ENCODE results near the gene MAP2K1. TPM values are rescaled to one million over a fixed set of nuclear protein-coding genes. Genes with fewer than 3 reads are reported as not detected.
A peak's percentile ranks its signal among the peaks of the same experiment; 100 is the strongest.

The MAP2K1 gene
- total RNA-seq, 1 experiment from 2014 or later: 43.9 TPM

DNA sequence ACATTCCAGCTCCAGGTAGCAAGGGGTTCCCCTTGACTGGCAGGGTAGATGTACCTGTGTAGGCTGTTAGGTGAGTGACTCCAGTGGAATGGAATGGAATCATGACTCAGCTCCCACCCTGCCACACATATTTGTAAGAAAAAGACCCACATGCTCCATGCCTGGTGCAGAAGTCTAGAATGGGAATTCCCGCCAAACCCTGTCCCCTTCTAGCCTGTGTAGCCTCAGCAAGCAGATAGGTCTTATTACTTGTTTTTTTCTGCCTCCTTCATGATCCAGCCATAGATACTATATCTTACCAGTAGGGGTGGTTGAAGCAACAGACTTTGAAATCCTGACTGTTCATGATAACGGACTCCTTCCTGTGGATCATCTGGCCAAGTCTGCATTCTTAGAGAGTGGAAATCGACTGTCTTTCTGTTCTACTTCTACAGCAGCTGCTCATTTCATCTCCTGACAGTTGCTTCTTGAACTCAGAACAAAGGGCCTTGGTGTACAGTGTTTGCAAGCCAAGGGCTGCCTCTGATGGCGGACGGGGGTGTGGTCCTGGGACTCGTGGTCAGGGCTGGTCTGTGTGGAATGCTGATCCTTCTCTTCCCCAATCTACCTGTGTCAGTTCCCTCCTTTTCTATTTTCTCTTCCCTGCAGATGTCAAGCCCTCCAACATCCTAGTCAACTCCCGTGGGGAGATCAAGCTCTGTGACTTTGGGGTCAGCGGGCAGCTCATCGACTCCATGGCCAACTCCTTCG, 94.6 kb downstream of the MAP2K1 start:
- no peak overlapping the region for H3K27ac ChIP-seq
- DNase-seq (ENCODE audit: low read depth in 1 of 2, low spot score in 2 of 2): no peak

DNA sequence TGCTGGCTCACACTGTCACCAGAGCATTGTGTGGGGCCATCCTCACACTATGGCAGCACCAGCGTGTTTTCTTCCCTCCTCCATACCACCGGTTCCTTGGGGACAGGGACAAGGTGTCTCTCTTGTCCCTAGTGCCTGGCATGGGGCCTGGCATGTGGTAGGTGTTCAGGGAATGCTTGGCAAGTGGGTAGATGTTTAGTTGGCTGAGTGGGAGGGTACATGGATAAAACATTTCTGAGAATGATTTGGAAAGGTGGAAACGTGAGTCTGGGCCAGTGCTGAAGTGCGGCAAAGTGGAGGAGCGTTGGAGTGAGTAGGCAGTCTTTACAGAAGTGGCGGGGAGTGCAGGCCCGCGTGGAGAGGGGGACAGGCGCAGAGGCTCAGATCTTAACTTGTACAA, 95.8 kb downstream of the MAP2K1 start:
- H3K27me3 ChIP-seq (replicated peaks): no peaks in the 10 kb centered on the region
- H3K36me3 ChIP-seq: peaks cover 31% of the 10 kb centered on the region
- no peak for DNase-seq (ENCODE audit: low read depth in 1 of 2, low spot score in 2 of 2)
- H3K27ac ChIP-seq: no peak overlapping the region
- H3K4me1 ChIP-seq (replicated peaks): 0 out of 2 replicates have a peak, but pooled peaks cover 4% of the 10 kb centered on the region
- no peaks in the 10 kb centered on the region for H3K9me3 ChIP-seq (replicated peaks)
- H3K4me3 ChIP-seq: no peak overlapping the region

More for the DNA sequence above, 94.6 kb downstream of the MAP2K1 start:
- peaks cover 25% of the 10 kb centered on the region for H3K36me3 ChIP-seq
- H3K4me1 ChIP-seq (replicated peaks): 0 out of 2 replicates have a peak, but pooled peaks cover 4% of the 10 kb centered on the region
- no peaks in the 10 kb centered on the region for H3K27me3 ChIP-seq (replicated peaks)
- H3K4me3 ChIP-seq: no peak overlapping the region
- no peaks in the 10 kb centered on the region for H3K9me3 ChIP-seq (replicated peaks)

DNA sequence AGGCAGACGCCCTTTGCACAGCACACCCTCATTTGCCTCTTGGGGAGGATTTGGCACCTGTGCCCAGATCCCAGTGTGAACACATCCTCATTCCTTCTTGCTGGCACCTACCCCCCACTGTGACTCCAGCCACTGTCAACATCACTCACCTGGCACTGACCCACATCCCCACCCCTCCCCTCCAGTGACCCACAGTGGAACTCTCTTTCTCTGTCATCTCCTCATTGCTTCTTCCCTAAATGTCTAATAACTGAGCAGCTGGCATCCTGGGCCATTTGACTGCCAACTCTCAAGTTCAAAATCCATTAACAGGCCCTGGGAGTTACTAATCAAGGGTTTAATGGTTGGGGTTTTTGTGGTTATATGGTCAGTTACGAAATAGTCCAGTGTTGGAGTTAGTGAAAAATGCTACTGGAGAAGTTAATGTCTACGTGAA, 96.4 kb downstream of the MAP2K1 start:
- Histone ChIP-seq H3K9me3 (replicated peaks) (no peaks in the 10 kb centered on the region), H3K4me1 (replicated peaks) (0 out of 2 replicates have a peak, but pooled peaks cover 4% of the 10 kb centered on the region), H3K27ac (no peak overlapping the region), H3K4me3 (no peak overlapping the region), H3K36me3 (peaks cover 37% of the 10 kb centered on the region), H3K27me3 (replicated peaks) (no peaks in the 10 kb centered on the region)
- DNase-seq (ENCODE audit: low read depth in 1 of 2, low spot score in 2 of 2): no peak

DNA sequence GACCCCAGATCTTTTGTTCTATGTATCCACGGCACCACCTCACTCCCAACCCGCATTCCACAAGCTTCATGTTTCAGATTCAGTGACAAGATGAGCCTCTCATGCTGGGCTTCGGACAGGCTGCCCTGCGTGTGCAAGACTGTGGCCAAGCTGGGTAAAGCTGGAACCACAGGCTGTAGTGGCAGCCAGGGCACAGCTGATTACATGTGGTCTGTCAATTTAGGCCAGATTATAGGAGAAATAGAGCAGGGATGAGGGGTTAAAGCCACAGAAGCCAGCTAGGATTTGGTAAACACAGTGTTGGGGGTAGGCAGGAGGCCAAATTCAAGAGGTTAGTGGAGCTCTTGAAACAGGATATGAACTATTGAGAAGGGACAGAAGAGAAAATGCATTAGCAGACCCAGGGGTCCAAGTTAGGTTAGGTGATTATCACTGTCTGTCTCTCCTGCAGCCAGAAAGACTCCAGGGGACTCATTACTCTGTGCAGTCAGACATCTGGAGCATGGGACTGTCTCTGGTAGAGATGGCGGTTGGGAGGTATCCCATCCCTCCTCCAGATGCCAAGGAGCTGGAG, 97.9 kb downstream of the MAP2K1 start:
- no peak for DNase-seq (ENCODE audit: low read depth in 1 of 2, low spot score in 2 of 2)
- H3K4me3 ChIP-seq: no peak overlapping the region
- H3K36me3 ChIP-seq: peaks cover 43% of the 10 kb centered on the region
- H3K27me3 ChIP-seq (replicated peaks): no peaks in the 10 kb centered on the region
- H3K27ac ChIP-seq: no peak overlapping the region
- H3K9me3 ChIP-seq (replicated peaks): no peaks in the 10 kb centered on the region
- 0 out of 2 replicates have a peak, but pooled peaks cover 4% of the 10 kb centered on the region for H3K4me1 ChIP-seq (replicated peaks)

DNA sequence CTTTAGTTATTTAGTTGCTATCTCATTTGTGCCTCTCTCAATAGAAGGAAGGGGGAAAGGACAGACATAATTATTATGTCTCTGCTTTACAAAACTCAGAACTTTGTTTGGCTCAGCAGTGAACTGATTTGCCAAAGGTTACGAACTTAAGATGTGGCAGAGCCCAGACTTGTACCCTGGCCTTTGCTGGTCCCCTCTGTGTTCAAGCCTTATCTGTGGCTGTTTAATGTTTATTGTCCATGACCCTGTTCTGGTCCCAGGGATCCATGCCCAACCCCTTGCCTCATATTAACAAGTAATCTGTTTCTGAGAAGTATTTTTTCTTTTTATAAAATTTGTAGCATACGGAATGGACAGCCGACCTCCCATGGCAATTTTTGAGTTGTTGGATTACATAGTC, 100.2 kb downstream of the MAP2K1 start:
- H3K27ac ChIP-seq: no peak overlapping the region
- no peak for DNase-seq (ENCODE audit: low read depth in 1 of 2, low spot score in 2 of 2)
- no peak overlapping the region for H3K4me3 ChIP-seq
- no peaks in the 10 kb centered on the region for H3K9me3 ChIP-seq (replicated peaks)
- peaks cover 50% of the 10 kb centered on the region for H3K36me3 ChIP-seq
- H3K27me3 ChIP-seq (replicated peaks): no peaks in the 10 kb centered on the region
- H3K4me1 ChIP-seq (replicated peaks): no peaks in the 10 kb centered on the region

DNA sequence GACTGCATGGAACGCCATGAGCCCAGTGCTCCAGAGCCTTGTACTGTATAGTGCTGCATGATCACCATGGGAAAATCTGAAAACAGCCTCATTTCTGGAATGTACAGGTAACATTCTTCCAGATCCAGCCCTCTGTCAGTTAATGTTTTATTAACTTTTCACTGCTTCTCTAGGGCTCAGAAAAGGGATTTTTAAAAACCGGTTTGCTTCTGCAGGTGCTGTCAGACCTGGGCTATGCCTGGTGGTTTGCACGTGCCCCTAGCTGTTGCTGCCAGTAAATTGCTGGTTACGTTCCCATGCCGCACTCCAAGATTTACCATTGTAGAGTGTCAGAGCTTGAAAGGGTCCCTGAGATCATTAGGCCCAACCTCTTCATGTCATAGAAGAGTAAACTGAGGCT, 101.8 kb downstream of the MAP2K1 start:
- Histone ChIP-seq H3K27ac (no peak overlapping the region), H3K27me3 (replicated peaks) (no peaks in the 10 kb centered on the region), H3K4me3 (no peak overlapping the region), H3K36me3 (peaks cover 50% of the 10 kb centered on the region), H3K9me3 (replicated peaks) (no peaks in the 10 kb centered on the region), H3K4me1 (replicated peaks) (no peaks in the 10 kb centered on the region)
- DNase-seq (ENCODE audit: low read depth in 1 of 2, low spot score in 2 of 2): no peak

DNA sequence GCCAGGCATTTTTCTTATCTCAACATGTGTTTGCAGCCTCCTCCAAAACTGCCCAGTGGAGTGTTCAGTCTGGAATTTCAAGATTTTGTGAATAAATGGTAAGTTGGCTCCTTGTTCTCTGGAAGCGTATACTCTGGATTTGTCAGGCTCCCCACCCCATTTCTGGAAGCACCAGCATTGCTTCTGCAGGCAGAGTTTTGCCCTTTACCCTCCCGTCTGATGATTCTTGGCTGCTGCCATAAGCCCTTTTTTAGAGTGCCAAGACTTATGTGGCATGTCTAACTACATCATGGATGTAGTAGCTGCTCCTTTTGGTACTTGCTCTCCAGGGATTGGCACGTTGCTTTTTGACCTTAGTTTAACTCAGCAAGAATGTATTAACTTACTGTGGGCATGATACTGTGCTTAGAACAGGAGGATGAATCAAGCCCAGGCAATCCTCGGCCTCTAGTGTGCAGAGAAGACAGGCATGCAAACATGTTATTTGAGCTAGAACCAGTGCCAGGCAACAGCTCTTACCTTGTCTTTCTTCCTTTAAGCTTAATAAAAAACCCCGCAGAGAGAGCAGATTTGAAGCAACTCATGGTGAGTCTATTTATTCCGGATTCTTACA, 102.6 kb downstream of the MAP2K1 start:
- Histone ChIP-seq H3K4me1 (replicated peaks) (no peaks in the 10 kb centered on the region), H3K36me3 (peaks cover 58% of the 10 kb centered on the region), H3K27ac (no peak overlapping the region), H3K9me3 (replicated peaks) (no peaks in the 10 kb centered on the region), H3K27me3 (replicated peaks) (no peaks in the 10 kb centered on the region), H3K4me3 (no peak overlapping the region)
- no peak for DNase-seq (ENCODE audit: low read depth in 1 of 2, low spot score in 2 of 2)

DNA sequence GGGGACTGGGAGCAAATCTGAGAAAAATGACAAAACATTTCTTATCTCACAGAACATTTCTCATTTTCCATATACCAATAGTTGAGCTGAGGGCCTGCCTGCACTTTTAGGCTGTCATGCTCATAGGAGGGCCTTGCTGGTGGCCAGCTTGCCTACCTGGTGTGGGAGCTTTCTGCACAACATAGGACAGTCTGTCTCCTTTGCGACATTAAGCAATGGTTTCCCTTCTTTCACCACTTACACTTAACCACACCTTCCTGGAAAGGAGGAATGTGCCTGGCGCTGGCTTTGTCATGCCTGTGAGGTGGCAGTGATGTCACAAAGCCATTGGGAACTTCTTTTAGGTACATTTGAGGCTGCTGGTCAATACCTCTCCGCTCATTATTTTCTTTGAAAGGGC, 105.1 kb downstream of the MAP2K1 start:
- peaks cover 79% of the 10 kb centered on the region for H3K36me3 ChIP-seq
- H3K4me1 ChIP-seq (replicated peaks): peaks cover 3% of the 10 kb centered on the region
- no peak for DNase-seq (ENCODE audit: low read depth in 1 of 2, low spot score in 2 of 2)
- no peaks in the 10 kb centered on the region for H3K27me3 ChIP-seq (replicated peaks)
- no peak overlapping the region for H3K4me3 ChIP-seq
- H3K9me3 ChIP-seq (replicated peaks): no peaks in the 10 kb centered on the region
- no peak overlapping the region for H3K27ac ChIP-seq

DNA sequence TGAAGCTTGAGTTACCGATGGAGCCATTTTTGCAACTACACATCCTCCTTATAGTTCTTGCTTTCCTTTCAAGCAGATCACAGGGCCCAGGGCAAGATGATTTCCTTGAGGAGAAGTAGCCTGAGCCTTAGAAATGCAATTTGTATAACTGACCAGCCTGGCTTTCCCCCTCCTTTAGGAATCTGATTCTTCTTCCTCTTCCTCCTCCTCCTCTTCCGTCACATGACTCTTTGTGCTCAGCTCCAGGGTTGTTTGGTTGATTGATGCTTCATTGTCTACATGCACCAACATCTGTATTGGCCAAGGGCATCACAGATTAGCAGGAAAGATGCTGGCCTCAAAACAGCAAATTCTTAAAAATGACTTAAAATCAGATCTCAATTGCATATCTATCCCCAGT, 107.5 kb downstream of the MAP2K1 start:
- no peaks in the 10 kb centered on the region for H3K27me3 ChIP-seq (replicated peaks)
- peaks cover 90% of the 10 kb centered on the region for H3K36me3 ChIP-seq
- H3K4me3 ChIP-seq: no peak overlapping the region
- H3K9me3 ChIP-seq (replicated peaks): no peaks in the 10 kb centered on the region
- DNase-seq (ENCODE audit: low read depth in 1 of 2, low spot score in 2 of 2): no peak
- H3K4me1 ChIP-seq (replicated peaks): peaks cover 13% of the 10 kb centered on the region
- H3K27ac ChIP-seq: no peak overlapping the region

DNA sequence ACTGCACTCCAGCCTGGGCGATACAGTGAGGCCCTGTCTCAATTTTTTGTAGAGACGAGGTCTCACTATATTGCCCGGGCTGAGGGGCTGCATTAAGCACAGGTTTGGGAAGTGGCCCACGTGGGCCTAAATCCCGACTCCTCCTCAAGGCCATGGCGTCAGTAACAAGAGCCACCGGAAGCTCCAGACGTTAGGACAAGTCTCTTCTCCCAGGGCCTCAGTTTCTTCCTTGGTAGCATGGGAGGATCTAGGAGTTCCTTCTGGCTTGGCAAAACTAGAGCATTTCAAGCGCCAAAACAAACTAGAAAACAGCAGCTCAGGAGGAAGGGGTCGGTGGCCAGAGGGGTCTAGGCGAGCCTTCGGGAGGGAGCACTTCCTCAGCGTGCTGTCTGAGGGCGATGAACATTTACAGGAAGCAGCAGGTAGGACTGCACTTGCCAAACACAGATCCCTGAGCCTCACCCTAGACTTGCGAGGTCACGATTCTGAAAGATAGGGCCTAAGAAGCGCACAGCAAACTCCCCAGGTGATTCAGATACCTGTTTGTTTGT, 110.3 kb downstream of the MAP2K1 start:
- Histone ChIP-seq H3K9me3 (replicated peaks) (no peaks in the 10 kb centered on the region), H3K36me3 (peaks cover 99% of the 10 kb centered on the region), H3K27ac (peak overlapping the region; percentile 52), H3K4me1 (replicated peaks) (peaks cover 13% of the 10 kb centered on the region), H3K27me3 (replicated peaks) (no peaks in the 10 kb centered on the region), H3K4me3 (peak overlapping the region; percentile 61)
- DNase-seq (ENCODE audit: low read depth in 1 of 2, low spot score in 2 of 2): peak in 1 of 2 experiments; percentile 13

DNA sequence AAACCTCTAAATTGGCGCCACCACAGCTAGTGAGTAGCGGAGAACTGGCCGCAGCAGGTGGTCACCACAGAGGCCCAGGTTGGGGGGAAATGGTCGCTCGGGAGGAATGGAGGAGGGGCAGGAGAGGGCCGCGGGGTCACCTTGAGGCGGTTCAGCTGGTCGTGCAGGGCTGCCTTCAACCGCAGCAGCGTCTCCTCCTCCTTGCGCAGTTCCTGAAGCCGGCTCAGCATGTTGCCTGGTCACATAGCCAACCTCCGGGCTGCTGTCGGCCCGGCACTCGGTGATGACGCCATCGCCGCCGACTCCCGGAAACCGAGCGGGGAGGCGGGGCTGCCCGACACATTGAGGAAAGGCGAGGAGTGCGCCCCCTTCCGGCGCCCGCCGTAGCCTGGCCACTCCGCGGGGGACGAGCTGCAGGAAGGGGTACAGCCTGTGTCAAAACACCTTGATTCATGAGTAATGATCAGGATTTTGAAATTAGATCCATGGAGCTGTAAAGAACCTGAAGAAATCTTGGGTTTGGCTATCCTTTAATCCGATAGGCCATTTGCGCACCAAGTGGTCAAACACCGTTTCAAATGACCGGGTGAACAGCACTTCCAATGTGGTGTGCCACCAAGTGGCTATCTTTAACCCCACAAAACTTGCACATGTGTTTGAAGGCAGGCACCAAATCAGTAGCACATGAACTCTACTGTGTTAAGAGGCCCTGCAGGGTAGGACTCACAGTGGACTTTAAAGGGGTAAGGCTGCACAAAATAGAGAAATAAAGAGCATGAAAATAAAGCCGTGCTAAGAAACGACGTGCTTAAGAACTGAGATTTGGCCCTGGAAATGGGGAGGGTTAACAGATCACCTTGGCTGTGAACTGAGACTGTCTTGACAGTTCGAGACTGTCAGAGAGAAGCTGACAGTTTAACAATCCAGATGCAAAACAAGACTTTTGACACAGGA, 111.1 kb downstream of the MAP2K1 start, which contains the start of gene SNAPC5:
Gene SNAPC5, minus strand, starts transcription at position 261 of the 954 bp plus-strand sequence. Its CDS starts 31 bp downstream, at position 230.
- H3K27me3 ChIP-seq (replicated peaks): no peaks in the 10 kb centered on the region
- H3K36me3 ChIP-seq: peaks cover 99% of the 10 kb centered on the region
- peak; percentile 95 for DNase-seq (ENCODE audit: low read depth in 1 of 2, low spot score in 2 of 2)
- peak within 1 kb of the TSS; percentile 61 for H3K4me3 ChIP-seq
- peaks cover 17% of the 10 kb centered on the region for H3K4me1 ChIP-seq (replicated peaks)
- H3K27ac ChIP-seq: peak within 1 kb of the TSS; percentile 52
- no peaks in the 10 kb centered on the region for H3K9me3 ChIP-seq (replicated peaks)

DNA sequence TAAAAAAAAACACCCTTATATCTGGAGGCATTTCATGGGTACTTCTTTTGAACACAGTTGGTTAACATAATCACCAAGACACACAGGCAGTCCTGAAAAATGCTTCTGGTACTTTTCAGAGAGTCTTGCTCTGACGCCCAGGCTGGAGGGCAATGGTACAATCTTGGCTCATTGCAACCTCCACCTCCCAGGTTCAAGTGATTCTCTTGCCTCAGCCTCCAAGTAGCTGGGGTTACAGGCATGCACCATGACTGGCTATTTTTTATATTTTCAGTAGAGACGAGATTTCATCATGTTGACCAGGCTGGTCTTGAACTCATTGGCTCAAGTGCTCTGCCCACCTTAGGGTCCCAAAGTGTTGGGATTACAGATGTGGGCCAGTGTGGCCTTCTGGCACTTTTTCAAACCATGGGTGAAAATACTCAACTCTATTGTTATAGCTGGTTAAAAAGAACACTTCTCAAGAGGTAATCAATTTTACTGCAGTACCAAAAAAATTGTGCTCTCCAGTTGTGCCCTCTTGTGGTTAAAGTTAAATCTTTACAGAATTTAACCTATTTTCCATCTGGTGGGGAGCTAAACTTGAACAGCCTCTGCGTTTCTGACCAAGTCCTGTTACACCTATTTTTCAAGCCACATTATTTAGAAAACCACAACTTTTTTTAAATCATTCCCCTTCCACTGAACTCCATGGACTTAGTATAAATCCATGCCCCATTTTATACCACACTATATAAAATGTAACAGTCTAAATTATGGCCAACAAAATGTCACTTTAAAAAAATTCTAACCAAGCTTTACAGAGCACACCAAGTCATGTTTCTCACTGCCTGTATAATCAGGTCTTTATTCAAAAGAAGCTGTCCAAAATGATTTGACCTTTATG, 112.0 kb downstream of the MAP2K1 start:
- Histone ChIP-seq H3K9me3 (replicated peaks) (no peaks in the 10 kb centered on the region), H3K4me3 (no peak overlapping the region), H3K27ac (no peak overlapping the region), H3K36me3 (peaks cover 100% of the 10 kb centered on the region), H3K4me1 (replicated peaks) (peaks cover 25% of the 10 kb centered on the region), H3K27me3 (replicated peaks) (no peaks in the 10 kb centered on the region)
- DNase-seq (ENCODE audit: low read depth in 1 of 2, low spot score in 2 of 2): peak in 1 of 2 experiments; percentile 26

All from SJSA1 (cell line).